ENCODE data around the gene ZNF44.

Gene ZNF44

GRCh38 chr19:12261554-12261953 lies 33.1 kb downstream of the ZNF44 start:
- no peak for DNase-seq (ENCODE audit: low read depth in 3 of 3)

- DNase-seq (ENCODE audit: low read depth in 3 of 3), result no peak
These were observed 33.8 kb downstream of the ZNF44 start for GRCh38 chr19:12260861-12261260.

DNA sequence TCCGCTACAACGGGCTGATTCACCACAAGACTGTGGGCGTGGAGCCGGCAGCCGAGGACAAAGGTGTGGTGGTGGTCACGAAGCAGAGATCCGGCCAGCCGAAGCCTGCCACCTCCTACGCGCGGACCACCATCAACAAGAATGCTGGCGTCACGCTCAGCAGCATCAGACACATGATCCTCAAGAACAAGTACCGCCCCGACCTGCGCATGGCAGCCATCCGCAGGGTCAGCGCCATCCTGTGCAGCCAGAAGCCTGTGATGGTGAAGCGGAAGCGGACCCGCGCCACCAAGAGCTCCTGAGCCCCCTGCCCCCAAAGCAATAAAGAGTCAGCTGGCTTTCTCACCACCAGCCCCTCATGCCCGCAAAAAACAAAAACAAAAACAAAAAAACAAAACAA lies 34.4 kb downstream of the ZNF44 start:
- DNase-seq (ENCODE audit: low read depth in 3 of 3), result no peak

DNA sequence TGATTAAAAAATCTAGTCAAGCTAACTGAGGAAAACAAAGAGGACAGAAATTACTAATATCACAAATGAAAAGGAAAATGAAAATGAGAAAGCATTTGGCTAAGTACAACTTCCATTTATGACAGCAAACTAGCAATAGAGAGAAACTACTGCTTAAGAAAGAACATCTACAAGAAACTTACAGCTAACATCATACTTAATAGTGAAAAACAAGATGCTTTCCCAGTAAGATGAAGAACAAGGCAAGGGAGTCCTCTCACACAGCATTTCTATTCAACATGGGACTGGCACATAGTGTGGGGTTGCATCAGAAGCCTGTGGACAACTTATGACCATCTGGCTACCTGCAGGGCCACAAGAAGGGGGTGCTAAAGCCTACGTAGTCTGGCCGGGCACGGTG lies 39.3 kb downstream of the ZNF44 start:
- no peak for DNase-seq (ENCODE audit: low read depth in 3 of 3)

DNA sequence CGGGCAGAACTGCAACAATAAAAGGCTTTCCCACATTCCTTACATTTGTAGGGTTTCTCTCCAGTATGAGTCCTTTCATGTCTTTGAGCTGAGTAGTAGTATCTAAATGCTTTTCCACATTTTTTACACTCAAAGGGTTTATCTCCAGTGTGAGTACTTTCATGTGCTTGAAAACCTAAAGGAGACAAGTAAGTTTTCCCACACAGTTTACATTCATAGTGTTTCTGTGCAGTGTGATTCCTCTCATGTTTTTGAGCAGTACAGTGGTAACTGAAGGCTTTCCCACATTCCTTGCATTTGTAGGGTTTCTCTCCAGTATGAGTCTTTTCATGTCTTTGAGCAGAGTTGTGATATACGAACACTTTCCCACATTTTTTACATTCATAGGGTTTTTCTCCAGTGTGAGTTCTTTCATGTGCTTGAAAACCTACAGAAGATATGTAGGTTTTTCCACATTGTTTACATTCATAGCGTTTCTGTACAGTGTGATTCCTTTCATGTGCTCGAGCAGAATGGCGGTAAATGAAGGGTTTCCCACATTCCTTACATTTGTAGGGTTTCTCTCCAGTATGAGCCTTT lies 47.0 kb downstream of the ZNF44 start:
- DNase-seq (ENCODE audit: low read depth in 3 of 3), result no peak

GRCh38 chr19:12244370-12244769 lies 50.3 kb downstream of the ZNF44 start:
- DNase-seq (ENCODE audit: low read depth in 3 of 3), result no peak

DNA sequence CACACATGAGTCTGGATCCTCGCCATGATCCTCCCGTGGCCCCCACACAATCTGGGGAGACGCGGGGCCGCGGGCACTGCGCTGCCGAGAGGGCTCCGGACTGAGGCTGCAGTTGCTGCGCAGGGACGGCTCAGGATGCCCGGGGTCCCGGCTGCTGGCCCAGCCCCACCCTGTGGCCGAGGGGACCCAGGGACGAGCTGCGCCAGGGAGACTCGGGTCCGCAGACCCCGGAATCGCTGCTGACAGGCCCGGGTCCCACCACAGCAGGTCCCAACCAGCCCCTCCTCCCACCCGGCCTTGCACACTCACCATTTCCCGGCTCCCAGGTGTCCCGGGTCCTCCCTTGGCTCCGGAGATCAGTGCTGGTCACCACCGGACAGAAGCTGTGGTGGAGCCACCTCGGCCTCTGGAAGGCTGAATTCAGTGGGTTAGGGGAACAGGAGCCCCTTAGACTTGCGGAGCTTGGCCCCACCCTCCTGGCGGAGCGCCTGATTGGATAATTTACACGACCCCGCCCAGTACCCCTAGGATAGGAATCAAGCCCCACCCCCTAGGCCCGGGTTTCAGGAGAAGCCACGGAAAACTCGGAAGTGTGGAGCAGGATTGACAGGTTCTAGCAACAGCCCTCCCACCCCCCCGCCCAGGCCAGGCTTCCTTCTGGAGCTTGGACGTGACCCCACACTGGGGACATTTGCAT lies 57.4 kb downstream of the ZNF44 start:
- DNase-seq (ENCODE audit: low read depth in 3 of 3), result no peak

DNA sequence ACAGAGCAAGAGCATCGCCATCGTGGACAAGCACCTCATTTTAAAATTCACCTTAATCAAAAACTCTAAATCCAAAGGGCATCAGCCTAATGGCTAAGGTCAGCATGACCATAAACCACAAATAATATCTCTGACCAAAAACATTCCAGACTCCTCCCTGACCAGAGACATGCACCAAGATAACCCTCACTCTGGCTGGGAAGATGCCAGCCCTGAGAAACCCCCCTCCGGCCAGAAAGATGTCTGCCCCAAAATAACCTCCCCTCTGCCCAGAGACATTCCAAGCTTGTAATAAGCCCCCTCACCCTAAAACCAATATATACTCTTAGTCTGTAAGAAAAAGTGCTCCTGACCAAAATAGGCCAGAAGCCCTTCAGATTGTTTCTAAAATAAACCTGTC lies 61.7 kb downstream of the ZNF44 start:
- no peak for DNase-seq (ENCODE audit: low read depth in 3 of 3)

- DNase-seq (ENCODE audit: low read depth in 3 of 3), result no peak
These were observed 63.6 kb downstream of the ZNF44 start for GRCh38 chr19:12230751-12231733.

DNA sequence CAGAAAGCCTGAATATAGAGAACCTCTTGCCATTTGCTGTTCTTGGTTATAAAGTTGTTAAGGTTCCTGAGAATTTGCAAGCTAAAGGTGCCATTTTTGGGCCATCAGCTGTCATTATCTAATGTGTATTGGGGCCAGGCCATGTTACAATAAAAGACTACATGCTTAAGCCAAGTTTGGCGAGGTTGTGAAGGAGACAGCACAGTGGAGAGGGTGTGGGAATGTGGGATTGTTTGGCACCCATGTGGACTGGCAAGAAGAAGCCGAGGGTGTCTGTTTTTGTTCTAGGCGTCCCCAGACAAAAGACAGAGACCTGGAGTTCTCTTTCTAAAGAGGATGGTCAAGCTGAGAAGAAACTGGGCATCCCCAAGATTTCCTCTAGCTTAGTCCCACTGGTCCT lies 64.7 kb downstream of the ZNF44 start:
- DNase-seq (ENCODE audit: low read depth in 3 of 3), result no peak

DNA sequence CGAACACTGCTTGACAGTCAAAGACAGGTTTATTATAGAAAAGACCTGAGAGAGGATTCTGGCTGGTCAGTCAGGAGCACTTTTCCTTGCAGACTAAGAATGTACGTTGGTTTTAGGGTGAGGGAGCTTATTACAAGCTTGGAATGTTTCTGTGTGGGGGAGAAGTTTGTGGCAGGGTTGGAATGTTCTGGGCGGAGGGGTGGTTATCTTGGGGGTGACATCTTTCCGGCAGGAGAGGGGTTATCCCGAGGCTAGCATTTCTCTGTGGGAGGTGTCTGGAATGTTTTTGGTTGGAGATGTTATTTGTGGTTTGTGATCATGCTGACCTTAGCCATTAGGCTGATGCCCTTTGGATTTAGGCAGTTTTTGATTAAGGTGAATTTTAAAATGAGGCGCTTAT lies 70.0 kb downstream of the ZNF44 start:
- DNase-seq (ENCODE audit: low read depth in 3 of 3), result no peak

DNA sequence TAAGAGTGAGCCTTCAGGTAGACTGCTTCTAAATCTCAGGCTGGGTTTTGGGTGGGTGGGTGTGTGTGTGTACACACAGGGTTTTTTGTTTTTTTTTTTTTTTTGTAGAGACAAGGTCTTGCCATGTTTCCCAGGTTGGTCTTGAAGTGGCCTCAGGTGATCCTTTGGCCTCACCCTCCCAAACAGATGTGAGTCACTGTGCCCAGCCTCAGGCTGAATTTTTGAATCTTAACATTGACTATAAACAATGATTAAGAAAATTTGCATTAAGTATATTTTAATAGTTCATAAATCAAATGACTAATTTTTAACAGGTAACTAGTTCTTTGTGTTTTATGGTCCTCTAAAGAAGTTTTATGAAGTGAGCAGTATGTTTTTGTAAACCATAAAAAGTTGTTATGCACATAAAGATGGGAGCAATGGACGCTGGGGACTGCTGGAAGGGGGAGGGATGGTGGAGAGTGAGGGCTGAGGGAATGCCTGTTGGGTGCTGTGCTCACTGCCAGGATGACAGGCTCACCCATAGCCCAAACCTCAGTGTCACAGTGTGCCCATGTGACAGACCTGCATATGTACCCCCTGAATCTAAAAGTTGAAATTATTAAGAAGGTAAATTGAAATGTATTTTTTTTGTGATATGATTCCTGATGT lies 71.6 kb downstream of the ZNF44 start:
- no peak for DNase-seq (ENCODE audit: low read depth in 3 of 3)
